ENCODE results near the gene RARRES2. TPM values are rescaled to one million over a fixed set of nuclear protein-coding genes. Genes with fewer than 3 reads are reported as not detected.

RARRES2 gene
- total RNA-seq, 2 experiments from 2014 or later = not detected

DNA sequence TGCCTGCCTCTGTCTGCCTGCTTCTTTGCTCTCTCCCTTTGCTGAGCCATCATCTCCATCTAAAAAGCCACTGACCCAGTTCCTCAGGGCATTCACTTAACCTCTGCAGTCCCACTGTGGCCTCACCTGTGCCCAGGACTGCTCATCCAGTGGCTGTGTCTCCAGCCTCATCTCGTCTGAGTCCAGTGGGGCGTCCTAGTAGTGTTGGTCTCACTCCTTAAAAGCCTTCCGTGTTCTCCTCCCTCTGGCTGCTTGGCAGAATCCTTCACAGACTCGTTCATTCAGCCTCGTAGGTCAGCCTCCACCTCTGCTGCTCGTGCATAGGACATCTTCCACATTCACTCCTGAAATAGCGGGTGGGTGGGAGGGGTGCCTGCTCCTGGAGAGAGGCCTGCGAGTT lies 7.3 kb downstream of the RARRES2 start:
- ChIA-PET POLR2A (no interaction called here), CTCF (ENCODE audit: unreplicated experiment) (no interaction called here)
- TF ChIP-seq EZH2phosphoT487 (IDR thresholded peaks at IDR 0.05; ENCODE audit: borderline replicate concordance, low read depth, low read length) = no peak
- TF ChIP-seq, protein P1, sequence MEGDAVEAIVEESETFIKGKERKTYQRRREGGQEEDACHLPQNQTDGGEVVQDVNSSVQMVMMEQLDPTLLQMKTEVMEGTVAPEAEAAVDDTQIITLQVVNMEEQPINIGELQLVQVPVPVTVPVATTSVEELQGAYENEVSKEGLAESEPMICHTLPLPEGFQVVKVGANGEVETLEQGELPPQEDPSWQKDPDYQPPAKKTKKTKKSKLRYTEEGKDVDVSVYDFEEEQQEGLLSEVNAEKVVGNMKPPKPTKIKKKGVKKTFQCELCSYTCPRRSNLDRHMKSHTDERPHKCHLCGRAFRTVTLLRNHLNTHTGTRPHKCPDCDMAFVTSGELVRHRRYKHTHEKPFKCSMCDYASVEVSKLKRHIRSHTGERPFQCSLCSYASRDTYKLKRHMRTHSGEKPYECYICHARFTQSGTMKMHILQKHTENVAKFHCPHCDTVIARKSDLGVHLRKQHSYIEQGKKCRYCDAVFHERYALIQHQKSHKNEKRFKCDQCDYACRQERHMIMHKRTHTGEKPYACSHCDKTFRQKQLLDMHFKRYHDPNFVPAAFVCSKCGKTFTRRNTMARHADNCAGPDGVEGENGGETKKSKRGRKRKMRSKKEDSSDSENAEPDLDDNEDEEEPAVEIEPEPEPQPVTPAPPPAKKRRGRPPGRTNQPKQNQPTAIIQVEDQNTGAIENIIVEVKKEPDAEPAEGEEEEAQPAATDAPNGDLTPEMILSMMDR (conservative IDR thresholded peaks at IDR 0.05; ENCODE audit: low read length) = no peak
- H3K9me2 ChIP-seq (ENCODE audit: insufficient read depth, low read length) = no peaks in the 10 kb centered on the region
- BruUV-seq (replicated peaks) = no TSS peak
- no peak overlapping the region for H2AFZ ChIP-seq (ENCODE audit: low read length)
- H3K36me3 ChIP-seq (ENCODE audit: insufficient read depth, low read length) = no peaks in the 10 kb centered on the region
- no peaks in the 10 kb centered on the region for H3K79me2 ChIP-seq (ENCODE audit: insufficient read depth, low read depth, low read length)
- no peak overlapping the region for H3K4me3 ChIP-seq (ENCODE audit: low read depth, low read length, poor library complexity, severe bottlenecking)
- H4K20me1 ChIP-seq (ENCODE audit: insufficient read depth, low read length) = no peaks in the 10 kb centered on the region
- no peak overlapping the region for H3K27ac ChIP-seq (ENCODE audit: low read depth, low read length, poor library complexity, severe bottlenecking)
- intact Hi-C loops (cut with micrococcal nuclease; ENCODE audit: unreplicated experiment) = no loop called here
- DNase-seq (ENCODE audit: low spot score) = no peak
- no peaks in the 10 kb centered on the region for H3K9me3 ChIP-seq (ENCODE audit: low read length)
- no peak overlapping the region for H3K4me2 ChIP-seq (ENCODE audit: low read length)
- no peaks in the 10 kb centered on the region for H3K4me1 ChIP-seq (ENCODE audit: insufficient read depth, low read length, poor library complexity, severe bottlenecking)

DNA sequence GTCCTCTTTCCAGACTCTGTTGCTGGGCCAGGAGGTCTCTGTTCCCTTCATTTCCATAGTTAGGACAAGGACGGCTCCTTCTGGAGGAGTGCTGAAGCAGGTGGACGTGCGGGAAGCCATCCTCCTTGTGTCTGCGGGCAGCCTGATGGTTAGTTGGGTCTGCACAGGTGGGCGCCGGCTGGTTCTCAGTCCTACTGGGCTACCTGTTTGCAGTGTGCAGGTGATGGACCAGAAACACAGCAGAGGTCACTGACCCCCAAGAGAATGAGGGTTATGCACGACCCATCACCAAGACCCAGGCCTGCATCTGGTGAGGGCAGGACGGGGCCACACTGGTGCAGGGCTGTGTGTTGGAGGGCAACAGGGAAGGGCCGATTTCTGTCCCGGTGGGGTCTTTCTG lies 7.8 kb downstream of the RARRES2 start:
- Histone ChIP-seq H3K79me2 (ENCODE audit: insufficient read depth, low read depth, low read length) (no peaks in the 10 kb centered on the region), H3K4me2 (ENCODE audit: low read length) (no peak overlapping the region), H2AFZ (ENCODE audit: low read length) (no peak overlapping the region), H3K9me2 (ENCODE audit: insufficient read depth, low read length) (no peaks in the 10 kb centered on the region), H3K4me1 (ENCODE audit: insufficient read depth, low read length, poor library complexity, severe bottlenecking) (no peaks in the 10 kb centered on the region), H4K20me1 (ENCODE audit: insufficient read depth, low read length) (no peaks in the 10 kb centered on the region), H3K36me3 (ENCODE audit: insufficient read depth, low read length) (no peaks in the 10 kb centered on the region), H3K27ac (ENCODE audit: low read depth, low read length, poor library complexity, severe bottlenecking) (no peak overlapping the region), H3K9me3 (ENCODE audit: low read length) (no peaks in the 10 kb centered on the region), H3K4me3 (ENCODE audit: low read depth, low read length, poor library complexity, severe bottlenecking) (no peak overlapping the region)
- intact Hi-C loops (cut with micrococcal nuclease; ENCODE audit: unreplicated experiment) = no loop called here
- ChIA-PET CTCF (ENCODE audit: unreplicated experiment) (no interaction called here), POLR2A (no interaction called here)
- TF ChIP-seq, protein P1 (conservative IDR thresholded peaks at IDR 0.05; ENCODE audit: low read length) = no peak
- TF ChIP-seq EZH2phosphoT487 (IDR thresholded peaks at IDR 0.05; ENCODE audit: borderline replicate concordance, low read depth, low read length) = no peak
- no TSS peak for BruUV-seq (replicated peaks)
- DNase-seq (ENCODE audit: low spot score) = no peak

GRCh38 chr7:150332852-150333635 lies 8.4 kb downstream of the RARRES2 start:
- DNase-seq (ENCODE audit: low spot score) = no peak
- H3K9me2 ChIP-seq (ENCODE audit: insufficient read depth, low read length) = no peaks in the 10 kb centered on the region
- H3K36me3 ChIP-seq (ENCODE audit: insufficient read depth, low read length) = no peaks in the 10 kb centered on the region
- H3K79me2 ChIP-seq (ENCODE audit: insufficient read depth, low read depth, low read length) = no peaks in the 10 kb centered on the region
- H4K20me1 ChIP-seq (ENCODE audit: insufficient read depth, low read length) = no peaks in the 10 kb centered on the region
- no peak overlapping the region for H3K27ac ChIP-seq (ENCODE audit: low read depth, low read length, poor library complexity, severe bottlenecking)
- intact Hi-C loops (cut with micrococcal nuclease; ENCODE audit: unreplicated experiment) = no loop called here
- POLR2A ChIA-PET = no interaction called here
- H2AFZ ChIP-seq (ENCODE audit: low read length) = no peak overlapping the region
- CTCF ChIA-PET (ENCODE audit: unreplicated experiment) = no interaction called here
- no peak for TF ChIP-seq EZH2phosphoT487 (IDR thresholded peaks at IDR 0.05; ENCODE audit: borderline replicate concordance, low read depth, low read length)
- TF ChIP-seq, protein P1 (conservative IDR thresholded peaks at IDR 0.05; ENCODE audit: low read length) = no peak
- no TSS peak for BruUV-seq (replicated peaks)
- no peak overlapping the region for H3K4me3 ChIP-seq (ENCODE audit: low read depth, low read length, poor library complexity, severe bottlenecking)
- H3K9me3 ChIP-seq (ENCODE audit: low read length) = no peaks in the 10 kb centered on the region
- no peaks in the 10 kb centered on the region for H3K4me1 ChIP-seq (ENCODE audit: insufficient read depth, low read length, poor library complexity, severe bottlenecking)
- no peak overlapping the region for H3K4me2 ChIP-seq (ENCODE audit: low read length)

All from OCI-LY7 (cell line).